HEK293 (cell line): ENCODE data around the gene DLEC1.
A peak's percentile ranks its signal among the peaks of the same experiment; 100 is the strongest.
"Not testable (repeated sequence)": the region's sequence is repeated elsewhere in the genome, so short reads cannot be mapped to it uniquely, and the experiment has no call there.

Source experiments
- CTCF ChIA-PET: fragments of 350-600 bp; formaldehyde crosslinking; extraction: SDS; loops from one replicate; lab custom pipeline; 2021; ENCODE audit warnings: antibody characterized with exemption; lab: Yijun Ruan, JAX
- POLR2A ChIA-PET: fragments of 300-600 bp; formaldehyde crosslinking; extraction: SDS; loops from one replicate; lab custom pipeline; 2020; ENCODE audit warnings: antibody characterized with exemption, inconsistent platforms; lab: Yijun Ruan, JAX
- H3K27ac ChIP-seq: fragments of 200-500 bp; sonication (Bioruptor generic); 2 replicates; pipeline ENCODE4 v1.5.1; 2014; ENCODE audit warnings: low read depth, low read length, control low read depth, inconsistent platforms; ENCODE audit errors: extremely low read depth
- H3K36me3 ChIP-seq, 2 experiments: fragments of 200-500 bp in 1 of 2; sonication (Bioruptor generic) in 1 of 2; 1 replicate in 1 of 2; 2 replicates in 1 of 2; pipeline ENCODE4 v1.5.1; 2014 to 2017; ENCODE audit warnings: inconsistent platforms in 2 of 2, low read length in 2 of 2; ENCODE audit not compliant: control insufficient read depth in 2 of 2, insufficient read depth in 1 of 2
- H3K4me1 ChIP-seq: fragments of 200-500 bp; sonication (Bioruptor generic); 2 replicates; pipeline ENCODE4 v1.5.1; 2014; ENCODE audit warnings: mild to moderate bottlenecking, low read length, inconsistent platforms; ENCODE audit not compliant: control insufficient read depth, insufficient read depth
- H3K4me3 ChIP-seq: 2 replicates; pipeline ENCODE4 v1.5.1; 2011; ENCODE audit warnings: low read depth, mild to moderate bottlenecking, control low read depth, low read length, moderate library complexity
- H3K9me3 ChIP-seq: fragments of 200-500 bp; sonication (Bioruptor generic); 2 replicates; pipeline ENCODE4 v1.5.1; 2014; ENCODE audit warnings: low read depth, low read length, inconsistent platforms; ENCODE audit not compliant: control insufficient read depth, insufficient read depth
- GFI1B ChIP-seq: fragments of 450-650 bp; formaldehyde crosslinking; IDR thresholded peaks from 2 replicates; pipeline ENCODE4 v1.5.1; 2016; ENCODE audit warnings: missing biosample characterization, missing genetic modification characterization
- KLF7 ChIP-seq: fragments of 450-650 bp; formaldehyde crosslinking; IDR thresholded peaks from 2 replicates; pipeline ENCODE4 v1.5.1; 2016; ENCODE audit warnings: missing biosample characterization, missing genetic modification characterization, borderline replicate concordance
- MZF1 ChIP-seq: fragments of 450-650 bp; formaldehyde crosslinking; IDR thresholded peaks from 2 replicates; pipeline ENCODE4 v1.5.1; 2017; ENCODE audit warnings: missing biosample characterization, missing genetic modification characterization, borderline replicate concordance
- RBAK ChIP-seq: fragments of 450-650 bp; formaldehyde crosslinking; IDR thresholded peaks from 2 replicates; pipeline ENCODE4 v1.5.1; 2016; ENCODE audit warnings: missing biosample characterization, missing genetic modification characterization
- ZNF10 ChIP-seq: fragments of 450-650 bp; formaldehyde crosslinking; IDR thresholded peaks from 2 replicates; pipeline ENCODE4 v1.5.1; 2017; ENCODE audit warnings: missing biosample characterization, missing genetic modification characterization
- ZNF175 ChIP-seq: fragments of 450-650 bp; formaldehyde crosslinking; IDR thresholded peaks from 2 replicates; pipeline ENCODE4 v1.5.1; 2016; ENCODE audit warnings: missing biosample characterization, missing genetic modification characterization
- ZNF266 ChIP-seq: fragments of 450-650 bp; formaldehyde crosslinking; IDR thresholded peaks from 2 replicates; pipeline ENCODE4 v1.5.1; 2016; ENCODE audit warnings: missing biosample characterization, missing genetic modification characterization, low read depth
- ZNF423 ChIP-seq: fragments of 450-650 bp; formaldehyde crosslinking; IDR thresholded peaks from 2 replicates; pipeline ENCODE4 v1.5.1; 2016; ENCODE audit warnings: missing biosample characterization, missing genetic modification characterization
- ZNF677 ChIP-seq: fragments of 450-650 bp; IDR thresholded peaks from 2 replicates; pipeline ENCODE4 v1.5.0; 2018; ENCODE audit warnings: missing biosample characterization, mild to moderate bottlenecking, missing genetic modification characterization, moderate library complexity
- TF ChIP-seq, protein P1 (sequence below): fragments of 450-650 bp; formaldehyde crosslinking; IDR thresholded peaks from 2 replicates; pipeline ENCODE4 v1.5.1; 2016; ENCODE audit warnings: missing biosample characterization, missing genetic modification characterization
- TF ChIP-seq, protein P2 (sequence below): fragments of 450-650 bp; formaldehyde crosslinking; IDR thresholded peaks from 2 replicates; pipeline ENCODE4 v1.5.1; 2016; ENCODE audit warnings: missing biosample characterization, missing genetic modification characterization, low read depth

DLEC1 gene

DNA sequence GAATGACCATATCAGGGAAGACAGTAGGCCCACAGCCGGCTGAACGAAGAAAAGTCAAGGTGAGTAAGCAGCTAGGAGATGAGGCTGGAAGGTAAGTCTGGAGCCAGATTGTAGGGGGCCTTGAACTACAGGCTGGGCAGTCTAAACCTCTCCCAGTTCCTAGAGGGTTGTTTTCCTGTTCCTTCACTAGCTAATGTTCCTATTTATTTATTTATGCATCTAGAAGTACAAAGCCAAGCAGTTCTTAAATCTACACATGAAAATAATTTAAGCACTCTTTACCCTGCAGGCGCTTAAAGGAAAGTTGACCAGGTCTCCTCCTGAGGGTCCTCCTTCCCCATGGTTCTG is 94.2 kb downstream of the DLEC1 start:
- H3K36me3 ChIP-seq = peaks cover 4 to 68% of the 10 kb centered on the region in 2 experiments; a peak in 2 of 3 replicates
- POLR2A ChIA-PET = interaction anchor here (1.1 kb wide), 1 partner anchor 31 kb away, joined by 3 read pairs; no protein-coding TSS in a partner anchor
- CTCF ChIA-PET = interaction anchor here (0.7 to 1.3 kb wide), 2 partner anchors 45 to 95 kb away, joined by 3 read pairs; no protein-coding TSS in a partner anchor

DNA sequence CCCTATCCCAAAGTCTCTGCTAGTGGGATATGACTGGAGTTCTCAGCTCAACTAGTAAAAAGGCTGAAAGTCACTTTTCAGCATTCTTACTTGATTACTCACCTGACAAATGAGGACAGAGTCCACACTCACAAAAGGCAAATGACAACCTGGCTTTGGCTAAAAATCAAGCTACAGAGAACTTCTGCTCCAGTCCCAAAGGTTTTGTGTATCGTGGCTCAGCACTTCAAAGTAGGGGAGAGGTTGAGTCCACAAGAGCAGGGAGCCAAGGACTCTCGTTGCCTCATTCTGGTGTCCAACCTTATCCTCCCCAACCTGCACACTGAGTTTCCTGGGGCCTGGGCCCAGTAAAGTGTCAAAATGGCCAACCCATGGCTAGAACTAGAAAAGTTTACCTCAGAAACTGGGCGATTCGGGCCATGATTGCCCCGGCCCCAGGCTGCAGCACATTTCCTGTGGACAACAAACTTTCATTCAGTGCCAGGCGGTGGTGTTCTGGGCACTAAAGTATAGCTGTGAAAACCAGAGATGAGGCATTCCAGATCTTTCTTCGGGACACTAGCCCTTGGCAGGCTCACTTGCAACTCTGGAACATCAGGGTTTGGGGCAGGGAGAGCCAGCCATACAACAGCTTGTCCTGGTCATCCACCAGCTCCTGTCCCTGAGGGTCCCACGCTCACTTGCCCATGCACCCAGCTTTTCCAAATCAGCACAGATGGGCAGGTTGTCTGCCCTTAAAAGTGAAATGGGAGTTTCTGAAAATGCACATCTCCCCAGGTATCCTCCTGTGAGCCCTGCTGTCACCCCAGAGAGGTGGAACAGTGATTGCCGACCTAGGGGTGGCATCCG is 94.8 kb downstream of the DLEC1 start:
- H3K4me3 ChIP-seq = no peak overlapping the region
- CTCF ChIA-PET = interaction anchor here (0.7 to 1.3 kb wide), 2 partner anchors 45 to 95 kb away, joined by 3 read pairs; no protein-coding TSS in a partner anchor
- peaks cover 4 to 64% of the 10 kb centered on the region in 2 experiments; a peak in 2 of 3 replicates for H3K36me3 ChIP-seq

More for the DNA sequence above, 94.2 kb downstream of the DLEC1 start:
- H3K27ac ChIP-seq = no peak overlapping the region
- H3K9me3 ChIP-seq = no peaks in the 10 kb centered on the region
- TF ChIP-seq, protein P1, sequence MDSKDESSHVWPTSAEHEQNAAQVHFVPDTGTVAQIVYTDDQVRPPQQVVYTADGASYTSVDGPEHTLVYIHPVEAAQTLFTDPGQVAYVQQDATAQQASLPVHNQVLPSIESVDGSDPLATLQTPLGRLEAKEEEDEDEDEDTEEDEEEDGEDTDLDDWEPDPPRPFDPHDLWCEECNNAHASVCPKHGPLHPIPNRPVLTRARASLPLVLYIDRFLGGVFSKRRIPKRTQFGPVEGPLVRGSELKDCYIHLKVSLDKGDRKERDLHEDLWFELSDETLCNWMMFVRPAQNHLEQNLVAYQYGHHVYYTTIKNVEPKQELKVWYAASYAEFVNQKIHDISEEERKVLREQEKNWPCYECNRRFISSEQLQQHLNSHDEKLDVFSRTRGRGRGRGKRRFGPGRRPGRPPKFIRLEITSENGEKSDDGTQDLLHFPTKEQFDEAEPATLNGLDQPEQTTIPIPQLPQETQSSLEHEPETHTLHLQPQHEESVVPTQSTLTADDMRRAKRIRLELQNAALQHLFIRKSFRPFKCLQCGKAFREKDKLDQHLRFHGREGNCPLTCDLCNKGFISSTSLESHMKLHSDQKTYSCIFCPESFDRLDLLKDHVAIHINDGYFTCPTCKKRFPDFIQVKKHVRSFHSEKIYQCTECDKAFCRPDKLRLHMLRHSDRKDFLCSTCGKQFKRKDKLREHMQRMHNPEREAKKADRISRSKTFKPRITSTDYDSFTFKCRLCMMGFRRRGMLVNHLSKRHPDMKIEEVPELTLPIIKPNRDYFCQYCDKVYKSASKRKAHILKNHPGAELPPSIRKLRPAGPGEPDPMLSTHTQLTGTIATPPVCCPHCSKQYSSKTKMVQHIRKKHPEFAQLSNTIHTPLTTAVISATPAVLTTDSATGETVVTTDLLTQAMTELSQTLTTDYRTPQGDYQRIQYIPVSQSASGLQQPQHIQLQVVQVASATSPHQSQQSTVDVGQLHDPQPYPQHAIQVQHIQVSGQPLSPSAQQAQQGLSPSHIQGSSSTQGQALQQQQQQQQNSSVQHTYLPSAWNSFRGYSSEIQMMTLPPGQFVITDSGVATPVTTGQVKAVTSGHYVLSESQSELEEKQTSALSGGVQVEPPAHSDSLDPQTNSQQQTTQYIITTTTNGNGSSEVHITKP (tag by site-specific recombination) = peak; percentile 43
- TF ChIP-seq RBAK (tag by site-specific recombination) (no peak), KLF7 (tag by site-specific recombination) (no peak), ZNF677 (tag by site-specific recombination) (no peak)
- TF ChIP-seq, all 188 proteins: peak for 1
- H3K4me1 ChIP-seq = no peaks in the 10 kb centered on the region
- no peak overlapping the region for H3K4me3 ChIP-seq

DNA sequence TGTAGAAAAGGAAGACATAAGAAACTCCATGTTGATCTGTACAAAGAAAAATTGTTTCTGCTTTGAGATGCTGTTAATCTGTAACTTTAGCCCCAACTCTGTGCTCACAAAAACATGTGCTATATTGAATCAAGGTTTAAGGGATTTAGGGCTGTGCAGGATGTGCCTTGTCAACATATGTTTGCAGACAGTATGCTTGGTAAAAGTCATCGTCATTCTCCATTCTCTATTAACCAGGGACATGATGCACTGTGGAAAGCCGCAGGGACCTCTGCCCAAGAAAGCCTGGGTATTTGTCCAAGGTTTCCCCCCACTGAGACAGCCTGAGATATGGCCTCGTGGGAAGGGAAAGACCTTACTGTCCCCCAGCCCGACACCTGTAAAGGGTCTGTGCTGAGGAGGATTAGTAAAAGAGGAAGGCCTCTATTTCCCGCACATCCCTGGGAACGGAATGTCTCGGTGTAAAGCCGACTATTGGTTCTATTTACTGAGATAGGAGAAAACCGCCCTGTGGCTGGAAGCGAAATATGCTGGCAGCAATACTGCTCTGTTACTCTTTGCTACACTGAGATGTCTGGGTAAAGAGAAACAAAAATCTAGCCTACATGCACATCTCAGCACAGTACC is 95.6 kb downstream of the DLEC1 start:
- H3K27ac ChIP-seq, H3K4me3 ChIP-seq, CTCF ChIA-PET, POLR2A ChIA-PET, H3K9me3 ChIP-seq, H3K4me1 ChIP-seq: not testable (repeated sequence)
- H3K36me3 ChIP-seq = peaks cover 4 to 55% of the 10 kb centered on the region in 2 experiments; a peak in 2 of 3 replicates

More for the DNA sequence above, 94.8 kb downstream of the DLEC1 start:
- no peaks in the 10 kb centered on the region for H3K9me3 ChIP-seq
- H3K4me1 ChIP-seq = no peaks in the 10 kb centered on the region
- POLR2A ChIA-PET = interaction anchor here (1.1 kb wide), 1 partner anchor 31 kb away, joined by 3 read pairs; no protein-coding TSS in a partner anchor
- H3K27ac ChIP-seq = no peak overlapping the region
- TF ChIP-seq ZNF423 (tag by site-specific recombination) (no peak), ZNF266 (tag by site-specific recombination) (no peak), ZNF10 (tag by site-specific recombination) (no peak), ZNF175 (tag by site-specific recombination) (no peak), MZF1 (tag by site-specific recombination) (no peak), GFI1B (tag by site-specific recombination) (no peak)
- TF ChIP-seq, protein P2, sequence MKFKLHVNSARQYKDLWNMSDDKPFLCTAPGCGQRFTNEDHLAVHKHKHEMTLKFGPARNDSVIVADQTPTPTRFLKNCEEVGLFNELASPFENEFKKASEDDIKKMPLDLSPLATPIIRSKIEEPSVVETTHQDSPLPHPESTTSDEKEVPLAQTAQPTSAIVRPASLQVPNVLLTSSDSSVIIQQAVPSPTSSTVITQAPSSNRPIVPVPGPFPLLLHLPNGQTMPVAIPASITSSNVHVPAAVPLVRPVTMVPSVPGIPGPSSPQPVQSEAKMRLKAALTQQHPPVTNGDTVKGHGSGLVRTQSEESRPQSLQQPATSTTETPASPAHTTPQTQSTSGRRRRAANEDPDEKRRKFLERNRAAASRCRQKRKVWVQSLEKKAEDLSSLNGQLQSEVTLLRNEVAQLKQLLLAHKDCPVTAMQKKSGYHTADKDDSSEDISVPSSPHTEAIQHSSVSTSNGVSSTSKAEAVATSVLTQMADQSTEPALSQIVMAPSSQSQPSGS (tag by site-specific recombination) = no peak

DNA sequence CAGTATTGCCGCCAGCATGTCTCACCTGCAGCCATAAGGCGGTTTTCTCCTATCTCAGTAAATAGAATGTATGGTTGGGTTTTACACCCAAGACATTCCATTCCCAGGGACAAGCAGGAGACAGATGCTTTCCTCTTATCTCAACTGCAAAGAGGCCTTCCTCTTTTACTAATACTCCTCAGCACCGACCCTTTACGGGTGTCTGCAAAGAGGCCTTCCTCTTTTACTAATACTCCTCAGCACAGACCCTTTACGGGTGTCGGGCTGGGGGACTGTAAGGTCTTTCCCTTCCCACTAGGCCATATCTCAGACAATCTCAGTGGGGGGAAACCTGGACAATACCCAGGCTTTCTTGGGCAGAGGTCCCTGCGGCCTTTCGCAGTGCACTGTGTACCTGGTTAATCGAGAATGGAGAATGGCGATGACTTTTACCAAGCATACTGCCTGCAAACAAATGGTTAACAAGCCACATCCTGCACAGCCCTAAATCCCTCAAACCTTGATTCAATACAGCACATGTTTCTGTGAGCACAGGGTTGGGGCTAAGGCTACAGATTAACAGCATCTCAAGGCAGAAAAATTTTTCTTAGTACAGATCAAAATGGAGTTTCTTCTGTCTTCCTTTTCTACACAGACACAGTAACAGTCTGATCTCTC is 96.7 kb downstream of the DLEC1 start:
- peak overlapping the region; percentile 83 for H3K4me3 ChIP-seq
- H3K36me3 ChIP-seq = peaks cover 0 to 45% of the 10 kb centered on the region in 2 experiments; a peak in 1 of 3 replicates
- H3K27ac ChIP-seq, CTCF ChIA-PET, H3K9me3 ChIP-seq, H3K4me1 ChIP-seq: not testable (repeated sequence)
- POLR2A ChIA-PET = interaction anchor here (1.5 to 3.5 kb wide), 6 partner anchors 15 to 320 kb away, joined by 3 to 48 read pairs (median 11); partner anchors contain the start of gene OXSR1
